Daoy (cell line): Measurements from ENCODE around the gene LHFPL3. TPM values are rescaled to one million over a fixed set of nuclear protein-coding genes. Genes with fewer than 3 reads are reported as not detected.
"Not testable (repeated sequence)": the region's sequence is repeated elsewhere in the genome, so short reads cannot be mapped to it uniquely, and the experiment has no call there.

ENCODE experiments used
- DNase-seq: peaks from one replicate; pipeline ENCODE4 v3.0.0-alpha.2; 2015; ENCODE audit warnings: low read depth
- total RNA-seq: library from RNA; depleted of rRNA; stranded (reverse); fragments of >200 nt; shearing (Covaris generic); gene quantifications from 2 replicates; pipeline ENCODE4 v1.2.3, GENCODE V29; 2014; rRNA removed

LHFPL3 gene
- 0.06 TPM in 1 of 2 replicates, not detected in the other for total RNA-seq

DNA sequence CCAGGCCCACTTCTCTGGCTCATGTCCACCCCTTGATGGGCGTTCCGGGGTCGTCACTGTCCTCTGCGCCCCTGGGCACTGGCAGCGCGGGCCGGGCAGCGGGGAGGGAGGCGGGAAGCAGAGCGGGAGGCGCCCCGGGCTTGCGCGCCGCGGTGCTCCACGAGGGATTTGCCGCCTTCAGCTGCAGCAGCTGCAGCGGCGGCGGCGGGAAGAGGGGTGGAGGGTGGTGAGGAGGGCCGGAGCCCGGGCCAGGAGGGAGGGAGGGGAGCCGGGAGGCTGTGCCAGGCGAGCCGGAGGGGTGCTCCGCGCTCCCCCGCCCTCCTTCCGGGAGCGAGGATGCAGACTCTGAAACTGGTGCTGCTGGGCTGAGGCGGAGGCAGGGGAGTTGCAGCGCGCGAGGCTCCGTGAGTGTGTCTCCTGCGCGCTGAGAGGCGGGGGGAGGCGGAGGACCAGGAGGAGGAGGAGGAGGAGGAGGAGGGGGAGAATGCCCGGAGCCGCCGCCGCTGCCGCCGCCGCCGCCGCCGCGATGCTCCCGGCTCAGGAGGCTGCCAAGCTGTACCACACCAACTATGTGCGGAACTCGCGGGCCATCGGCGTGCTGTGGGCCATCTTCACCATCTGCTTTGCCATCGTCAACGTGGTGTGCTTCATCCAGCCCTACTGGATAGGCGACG is at the start of gene LHFPL3:
Gene LHFPL3, plus strand, starts transcription at position 308 of the 674 bp plus-strand sequence.
- peak; percentile 61 for DNase-seq

DNA sequence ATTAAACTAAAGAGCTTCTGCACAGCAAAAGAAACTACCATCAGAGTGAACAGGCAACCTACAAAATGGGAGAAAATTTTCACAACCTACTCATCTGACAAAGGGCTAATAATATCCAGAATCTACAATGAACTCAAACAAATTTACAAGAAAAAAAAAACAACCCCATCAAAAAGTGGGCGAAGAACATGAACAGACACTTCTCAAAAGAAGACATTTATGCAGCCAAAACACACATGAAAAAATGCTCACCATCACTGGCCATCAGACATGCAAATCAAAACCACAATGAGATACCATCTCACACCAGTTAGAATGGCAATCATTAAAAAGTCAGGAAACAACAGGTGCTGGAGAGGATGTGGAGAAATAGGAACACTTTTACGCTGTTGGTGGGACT is 46.7 kb upstream of the LHFPL3 start:
- not testable (repeated sequence) for DNase-seq

GRCh38 chr7:104286839-104287238 is 41.6 kb upstream of the LHFPL3 start:
- DNase-seq, result no peak

GRCh38 chr7:104288137-104288536 is 40.3 kb upstream of the LHFPL3 start:
- no peak for DNase-seq

GRCh38 chr7:104294291-104294690 is 34.1 kb upstream of the LHFPL3 start:
- DNase-seq, result no peak

DNA sequence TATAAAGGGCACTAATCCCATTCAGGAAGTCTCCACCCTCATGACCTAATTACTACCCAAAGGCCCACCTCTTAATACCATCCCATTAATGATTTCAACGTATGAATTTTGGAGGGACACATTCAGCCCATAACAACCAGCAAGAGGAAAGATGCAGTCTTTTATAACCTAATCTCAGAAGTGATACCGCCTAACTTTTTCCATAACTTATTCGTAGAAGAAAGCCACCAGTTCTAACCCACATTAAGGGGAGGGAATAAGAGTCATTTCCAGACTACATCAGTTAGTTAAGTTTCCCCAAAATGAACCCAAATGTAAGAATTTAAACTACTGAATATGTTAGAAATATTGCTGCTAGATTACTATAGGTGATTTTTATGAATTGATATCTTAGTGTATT is 32.1 kb upstream of the LHFPL3 start:
- DNase-seq, result no peak

DNA sequence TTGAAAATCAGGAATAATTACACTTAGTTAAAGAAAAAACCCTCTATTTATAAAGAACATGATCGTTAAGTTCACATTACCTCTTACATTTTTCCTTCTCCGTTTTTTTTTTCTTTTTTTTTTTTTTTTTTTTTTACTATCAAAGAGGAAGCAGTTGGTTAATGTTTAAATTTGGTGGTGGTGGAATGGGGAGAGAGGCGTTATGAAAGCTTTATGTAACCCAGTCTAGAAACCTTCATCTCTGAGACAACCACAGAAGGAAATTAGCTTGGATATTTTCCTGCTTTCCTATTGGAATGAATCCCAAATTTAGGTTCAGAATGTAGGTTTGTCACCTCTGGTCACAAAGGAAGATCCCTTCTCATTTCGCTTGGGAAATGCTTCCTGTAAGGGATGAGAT is 31.5 kb upstream of the LHFPL3 start:
- DNase-seq, result no peak

DNA sequence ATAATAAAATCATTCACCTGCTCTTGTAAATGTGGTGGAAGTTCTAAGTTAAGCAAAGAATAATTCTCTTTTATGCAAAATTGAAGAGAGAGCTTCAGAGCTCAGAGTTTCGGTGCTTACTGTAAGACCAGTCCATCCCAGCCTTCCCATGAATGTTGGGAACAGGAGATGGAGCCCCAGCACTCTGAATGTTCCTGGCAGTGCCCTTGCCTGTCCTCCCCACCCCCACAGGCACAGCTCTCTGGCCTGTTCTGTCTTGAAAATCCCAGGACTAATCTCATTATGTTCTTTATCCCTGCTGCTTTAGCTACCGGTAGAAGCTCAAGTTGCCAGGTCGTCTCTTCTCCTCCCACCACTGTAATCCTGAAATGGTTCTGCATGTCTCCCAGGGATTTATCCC is 29.1 kb upstream of the LHFPL3 start:
- DNase-seq, result no peak

GRCh38 chr7:104299777-104300176 is 28.6 kb upstream of the LHFPL3 start:
- DNase-seq, result no peak

DNA sequence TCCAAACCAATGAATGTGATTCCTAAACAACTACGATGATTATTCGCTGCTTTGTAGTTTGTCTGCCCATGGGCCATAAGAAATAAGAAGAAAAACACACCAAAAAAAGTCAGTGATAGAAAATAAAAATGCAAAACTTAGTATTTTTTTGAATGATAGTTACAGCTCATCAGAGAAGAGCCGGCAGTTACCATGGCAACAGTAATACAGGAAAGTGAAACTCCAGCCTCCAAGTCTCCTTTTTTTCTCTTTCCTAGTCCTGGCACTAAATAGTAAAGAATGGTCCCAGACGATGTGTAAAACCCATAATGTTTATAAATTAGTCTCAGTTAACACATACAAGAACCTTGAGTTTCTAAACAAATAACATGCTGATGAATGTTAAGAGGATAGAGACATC is 21.6 kb upstream of the LHFPL3 start:
- no peak for DNase-seq

DNA sequence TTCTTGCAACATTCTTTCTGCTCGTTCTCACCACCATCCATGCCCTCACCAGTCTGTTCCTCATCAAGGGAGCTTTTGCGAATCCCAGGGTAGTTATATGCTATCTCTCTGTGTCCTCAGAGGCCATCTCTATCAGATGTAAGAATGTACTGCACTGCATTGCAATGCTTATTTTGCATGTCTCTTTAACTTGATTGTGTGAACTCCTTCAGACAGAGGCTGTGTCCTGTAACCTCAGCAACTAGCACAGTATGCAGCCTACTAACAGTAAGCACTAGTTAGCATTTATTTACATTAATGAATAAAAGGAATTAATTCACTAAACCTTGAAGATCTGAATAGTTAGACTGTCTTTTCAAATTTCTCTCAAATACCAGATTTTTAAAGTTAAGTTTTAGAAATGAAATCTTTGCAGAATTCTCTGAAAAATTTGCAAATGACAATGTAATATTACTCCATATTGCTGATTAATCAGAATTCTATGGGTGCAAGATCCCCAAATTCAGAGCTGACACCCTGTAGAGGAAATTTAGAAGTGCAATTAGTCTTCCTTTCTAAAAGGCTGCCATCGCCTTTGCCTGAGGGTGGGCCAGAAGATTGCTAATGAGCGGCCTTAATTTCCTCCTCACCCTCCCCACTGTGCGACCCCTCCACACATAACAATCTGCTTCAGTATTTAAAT is 10.3 kb upstream of the LHFPL3 start:
- no peak for DNase-seq

DNA sequence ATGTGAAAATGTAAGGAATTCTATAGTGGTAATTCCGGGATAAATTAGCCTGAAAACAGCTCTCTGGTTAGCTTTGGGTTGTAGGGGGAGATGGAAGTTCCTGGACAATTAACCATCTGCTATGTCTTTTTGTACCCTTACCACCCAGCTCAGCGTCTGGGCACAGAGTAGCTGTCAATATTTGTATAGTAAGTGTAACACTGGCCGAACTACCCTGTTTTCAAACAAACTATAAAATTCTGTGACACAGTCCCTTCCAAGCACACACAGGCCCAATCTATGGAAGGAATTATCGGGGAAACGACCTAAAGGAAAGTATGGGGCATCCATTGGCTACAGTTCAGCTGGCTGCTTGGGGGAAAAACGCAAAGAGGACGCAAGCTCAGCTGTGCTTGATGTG is 869 bp upstream of the LHFPL3 start:
- no peak for DNase-seq

DNA sequence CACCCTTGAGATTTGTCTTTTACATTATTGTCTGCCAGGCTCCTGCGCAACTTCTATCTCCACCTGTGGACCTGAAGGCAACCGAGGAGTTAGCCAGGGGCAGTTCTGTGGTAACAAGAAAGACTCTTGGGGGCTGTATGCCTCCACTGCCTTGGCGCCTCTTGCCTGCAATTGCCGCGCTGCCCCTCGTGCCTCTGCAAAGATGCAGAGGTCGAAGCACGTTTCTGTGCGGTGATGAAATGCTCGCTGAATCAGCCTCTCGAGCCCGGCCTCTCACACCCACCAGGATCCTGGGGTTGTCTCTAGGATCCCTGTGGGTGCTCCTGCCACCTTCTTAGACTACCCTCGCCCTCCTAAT is 486 bp upstream of the LHFPL3 start:
- DNase-seq, result peak; percentile 34

DNA sequence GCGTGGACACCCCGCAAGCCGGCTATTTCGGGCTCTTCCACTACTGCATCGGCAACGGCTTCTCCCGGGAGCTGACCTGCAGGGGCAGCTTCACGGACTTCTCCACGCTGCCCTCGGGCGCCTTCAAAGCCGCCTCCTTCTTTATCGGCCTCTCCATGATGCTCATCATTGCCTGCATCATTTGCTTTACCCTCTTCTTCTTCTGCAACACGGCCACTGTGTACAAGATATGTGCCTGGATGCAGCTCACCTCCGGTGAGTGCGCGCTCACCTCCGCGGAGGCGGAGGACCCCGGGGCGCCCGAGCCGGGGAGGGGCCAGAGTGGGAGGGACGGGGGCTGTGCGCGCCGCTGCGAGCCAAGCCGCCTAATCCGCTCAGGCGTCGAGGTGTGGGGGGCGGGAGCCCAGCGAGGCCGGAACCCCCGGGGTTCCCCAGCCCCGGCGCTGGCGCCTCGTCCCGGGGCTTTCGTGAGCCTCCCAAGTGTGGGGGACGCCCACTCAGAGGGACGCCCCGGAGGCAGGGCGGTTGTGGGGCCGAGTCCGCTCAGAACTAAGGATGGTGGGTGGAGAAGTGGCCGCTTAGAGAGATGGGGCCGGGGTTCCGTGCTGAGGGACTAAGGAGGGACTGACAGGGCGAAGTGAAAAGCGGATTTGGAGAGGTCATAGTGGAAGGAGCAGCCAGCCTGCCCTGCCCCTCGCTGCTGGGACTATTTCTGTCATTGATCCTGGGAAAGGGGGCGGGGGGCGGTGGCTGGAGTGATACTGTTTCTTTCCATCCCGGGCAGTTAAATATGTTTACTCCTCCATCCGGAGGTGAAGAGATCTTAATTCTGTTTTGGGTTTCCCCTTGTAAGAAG is 795 bp downstream of the LHFPL3 start:
- peak; percentile 20 for DNase-seq

DNA sequence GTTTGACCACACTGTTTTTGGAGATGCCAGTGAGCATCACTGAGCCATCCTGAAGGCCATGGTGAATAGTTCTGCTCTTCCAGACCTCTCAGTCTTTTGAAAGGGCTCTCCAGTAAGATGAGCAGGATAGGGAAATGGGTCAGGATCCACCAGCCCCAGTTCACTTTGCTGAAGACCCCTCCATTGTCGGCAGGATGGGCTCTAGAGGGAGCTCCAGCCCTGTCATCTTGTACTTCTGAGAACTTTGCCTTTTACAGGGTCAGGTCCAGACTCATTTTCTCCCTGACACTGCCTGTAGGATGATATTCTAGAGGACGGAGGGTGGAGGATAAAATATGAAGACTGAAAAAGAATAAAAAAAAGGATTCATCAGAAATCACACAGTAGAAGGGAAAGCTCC is 13.1 kb downstream of the LHFPL3 start:
- peak; percentile 52 for DNase-seq

- DNase-seq, result no peak
Observed at GRCh38 chr7:104352736-104353135, 24.3 kb downstream of the LHFPL3 start.

- DNase-seq, result no peak
Observed at GRCh38 chr7:104357166-104357565, 28.8 kb downstream of the LHFPL3 start.

- DNase-seq, result no peak
Observed at GRCh38 chr7:104358446-104359132, 30.2 kb downstream of the LHFPL3 start.

DNA sequence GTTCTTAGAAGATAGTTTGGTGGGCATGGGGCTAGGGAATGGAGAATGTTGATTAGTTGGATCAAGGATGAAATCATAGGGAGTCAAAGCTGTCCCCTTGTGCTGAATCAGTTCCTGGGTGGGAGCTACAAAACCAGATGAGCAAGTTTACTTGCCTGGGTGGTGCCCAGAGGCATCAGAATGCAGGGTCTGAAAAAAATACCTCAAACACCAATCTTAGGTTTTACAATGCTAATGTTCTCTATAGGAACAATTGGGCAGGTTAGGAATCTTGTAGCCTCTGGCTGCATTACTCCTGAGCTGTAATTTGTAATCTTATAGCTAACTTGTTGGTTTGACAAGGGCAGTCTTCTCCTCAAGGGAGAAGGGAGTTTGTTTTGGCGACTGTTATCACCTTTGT is 34.4 kb downstream of the LHFPL3 start:
- DNase-seq, result no peak

DNA sequence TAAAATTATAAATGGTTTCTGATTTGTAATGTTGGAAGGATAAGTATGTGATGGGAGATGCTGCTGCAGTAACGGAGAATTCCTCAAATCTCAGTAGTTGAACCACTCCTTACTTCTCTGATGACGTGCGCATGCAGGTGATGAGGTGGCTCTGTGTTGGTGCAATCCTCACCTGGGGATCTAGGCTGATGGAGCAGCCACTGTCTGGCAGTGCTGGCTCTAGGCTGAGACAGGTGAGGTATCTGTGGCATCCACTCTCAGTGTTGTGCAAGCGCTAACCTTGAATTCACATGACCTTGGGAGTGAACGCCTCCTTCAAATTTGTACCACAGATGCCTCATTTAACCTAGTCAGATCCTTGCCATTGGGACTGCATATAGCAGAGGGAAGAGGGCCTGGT is 35.0 kb downstream of the LHFPL3 start:
- DNase-seq, result no peak

DNA sequence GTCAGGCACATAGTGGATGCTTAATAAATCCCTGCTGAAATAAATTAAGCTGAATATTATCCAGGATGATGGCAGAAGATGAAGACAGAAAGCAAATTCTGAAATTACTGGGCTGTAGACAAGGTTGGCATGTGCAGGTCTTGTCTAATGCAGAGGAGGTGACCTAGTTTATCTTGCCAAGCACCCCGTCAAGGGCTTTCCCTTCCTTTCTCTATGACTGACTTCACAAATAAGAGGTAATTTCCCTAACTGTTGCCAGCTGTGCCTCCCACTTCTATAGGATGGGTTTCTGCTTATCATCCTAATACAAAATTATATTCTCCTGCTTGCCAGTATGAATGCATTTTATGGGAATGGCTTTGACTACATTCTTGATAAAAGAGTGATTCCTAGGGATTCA is 38.0 kb downstream of the LHFPL3 start:
- no peak for DNase-seq

DNA sequence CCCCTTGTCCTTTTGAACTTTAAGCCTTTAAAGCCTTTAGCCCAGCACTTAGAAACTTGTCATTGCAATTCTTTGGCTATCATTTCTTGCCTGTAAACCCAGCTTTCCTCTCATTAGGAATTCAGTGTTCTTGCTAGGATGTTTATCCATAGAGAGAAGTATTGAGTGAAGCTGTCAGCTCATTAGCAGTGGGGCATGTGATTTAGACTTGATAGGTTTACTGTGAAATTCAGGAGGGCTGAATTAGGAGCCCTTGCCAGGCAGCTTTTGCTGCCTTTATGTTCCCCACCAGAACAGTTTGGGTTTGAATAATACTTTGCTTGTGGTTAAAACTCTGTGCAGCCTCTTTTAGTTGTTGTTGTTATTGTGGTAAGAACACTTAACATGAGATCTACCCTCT is 39.5 kb downstream of the LHFPL3 start:
- DNase-seq, result no peak
